ENCODE results near the gene RTEL1.
"Not testable (repeated sequence)": the region's sequence is repeated elsewhere in the genome, so short reads cannot be mapped to it uniquely, and the experiment has no call there.

Gene RTEL1

DNA sequence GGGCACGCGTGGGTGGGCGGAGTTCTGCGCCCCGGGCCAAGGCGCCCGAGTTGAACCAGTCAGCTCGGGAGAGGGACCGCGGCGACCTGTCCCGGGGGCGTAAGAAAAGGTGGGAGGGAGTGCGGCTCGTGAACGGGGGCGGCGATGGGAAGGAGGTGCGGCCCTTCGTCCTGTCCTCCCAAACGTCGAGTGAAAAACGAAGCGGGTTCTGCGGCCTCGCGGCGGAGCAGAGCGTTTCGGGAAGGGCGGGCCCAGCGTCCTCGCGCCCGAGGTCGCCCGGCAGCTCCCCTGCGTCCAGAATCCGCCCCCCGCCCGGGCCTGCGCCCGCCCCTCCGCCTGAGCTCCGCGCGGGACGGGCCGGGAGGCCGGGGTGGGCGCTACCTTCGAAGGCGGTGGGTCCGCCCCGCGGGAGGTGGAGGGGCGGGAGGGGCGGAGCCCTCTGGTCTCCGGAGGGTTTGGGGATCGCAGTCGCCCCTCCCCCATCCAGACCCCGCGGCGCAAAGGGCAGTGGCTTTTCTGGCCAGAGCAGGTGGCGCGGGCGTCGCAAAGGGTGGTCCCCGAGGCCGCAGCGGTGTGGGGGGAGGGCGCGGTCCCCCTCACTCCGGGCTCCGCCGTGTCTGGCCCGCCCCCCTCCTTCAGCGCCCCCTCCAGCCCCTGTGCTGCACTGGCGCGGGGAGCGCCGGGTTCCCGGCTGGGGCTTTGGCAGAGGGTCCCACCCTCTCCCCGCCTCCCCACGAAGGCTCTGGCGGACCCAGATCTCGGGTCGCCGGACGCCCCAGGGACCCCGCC lies 5.7 kb upstream of the RTEL1 start:
- DNase-seq: peak; percentile 76

DNA sequence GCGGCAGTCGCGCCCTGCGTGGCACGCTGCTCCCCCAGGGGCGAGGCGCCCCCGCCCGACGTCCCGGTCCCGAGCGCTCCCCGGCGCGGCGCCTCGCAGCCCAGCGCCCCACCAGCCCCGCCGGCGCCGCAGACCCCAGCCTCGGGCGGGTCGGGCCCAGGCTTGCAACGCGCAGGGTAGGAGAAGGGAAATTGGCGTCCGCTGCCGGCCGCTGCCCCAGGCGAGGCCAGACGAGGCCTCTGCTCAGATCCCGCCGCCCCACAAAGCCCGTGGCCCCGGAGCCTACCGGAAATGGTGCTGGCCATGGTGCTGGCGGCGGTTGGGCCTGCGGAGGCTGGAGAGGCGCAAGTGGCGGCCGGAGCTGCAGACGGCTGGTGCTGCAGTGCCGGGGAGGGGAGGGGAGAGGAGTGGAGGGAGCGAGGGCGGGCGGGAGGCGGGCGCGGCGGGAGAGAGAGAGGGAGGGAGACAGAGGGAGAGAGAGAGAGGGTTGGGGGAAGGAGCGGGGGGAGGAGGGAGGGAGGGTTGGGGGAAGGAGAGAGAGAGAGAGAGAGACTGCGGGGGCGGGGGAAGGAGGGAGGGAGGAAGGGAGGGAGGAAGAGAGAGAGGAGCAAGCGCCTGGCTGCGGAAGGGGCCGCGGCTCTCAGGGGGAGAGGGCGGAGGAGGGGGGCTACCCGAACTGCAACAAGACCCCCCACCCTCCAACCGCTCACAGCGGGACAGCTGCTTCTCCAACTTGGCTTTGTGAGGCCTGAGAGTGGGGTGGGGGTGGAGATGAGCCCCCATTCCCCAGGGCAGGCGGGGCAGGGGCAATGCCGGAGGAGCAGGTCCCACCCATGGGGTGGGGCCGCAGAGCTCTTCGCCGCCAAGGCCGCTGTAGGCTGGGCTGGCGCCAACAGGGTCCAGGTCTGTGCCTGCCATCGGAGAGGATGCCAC lies 4.8 kb upstream of the RTEL1 start, which contains the start of gene STMN3:
STMN3 (minus strand) TSS at position 384 of the 933 bp plus-strand sequence; CDS start at position 305, 79 bp downstream.
- peak; percentile 86 for DNase-seq

DNA sequence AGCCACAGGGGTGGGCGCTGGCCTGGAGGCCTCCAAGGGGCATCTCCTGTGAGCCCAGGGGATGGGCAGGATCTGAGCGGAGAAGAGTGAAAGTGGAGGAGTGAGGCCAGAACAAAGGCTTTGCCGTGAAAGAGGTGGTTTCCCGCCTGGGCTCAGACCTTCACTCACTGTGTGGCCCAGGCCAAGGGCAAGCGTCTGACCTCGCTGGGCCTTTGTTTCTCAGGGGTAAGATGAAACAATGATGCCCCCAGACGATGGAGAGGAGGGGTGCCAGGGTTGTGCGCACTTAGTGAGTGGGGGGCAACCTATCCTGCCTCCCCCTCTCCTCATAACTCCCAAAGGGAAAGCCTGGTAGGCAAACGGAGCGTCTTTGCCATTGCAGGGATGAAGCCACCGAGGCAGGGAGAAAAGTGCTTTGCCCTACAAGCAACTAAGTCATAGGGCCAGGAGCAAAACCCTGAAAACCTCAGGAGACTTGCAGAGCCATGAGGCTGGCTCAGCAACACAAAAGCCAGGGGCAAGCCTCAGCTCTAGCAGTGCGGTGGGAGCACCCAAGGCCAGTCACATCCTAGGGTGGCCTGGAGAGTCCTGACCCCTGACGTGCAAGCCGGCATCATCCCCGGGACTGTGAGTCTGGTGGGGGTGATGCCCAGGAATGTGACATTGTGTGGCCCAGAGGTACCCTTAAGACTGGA lies 4.0 kb upstream of the RTEL1 start:
- no peak for DNase-seq

DNA sequence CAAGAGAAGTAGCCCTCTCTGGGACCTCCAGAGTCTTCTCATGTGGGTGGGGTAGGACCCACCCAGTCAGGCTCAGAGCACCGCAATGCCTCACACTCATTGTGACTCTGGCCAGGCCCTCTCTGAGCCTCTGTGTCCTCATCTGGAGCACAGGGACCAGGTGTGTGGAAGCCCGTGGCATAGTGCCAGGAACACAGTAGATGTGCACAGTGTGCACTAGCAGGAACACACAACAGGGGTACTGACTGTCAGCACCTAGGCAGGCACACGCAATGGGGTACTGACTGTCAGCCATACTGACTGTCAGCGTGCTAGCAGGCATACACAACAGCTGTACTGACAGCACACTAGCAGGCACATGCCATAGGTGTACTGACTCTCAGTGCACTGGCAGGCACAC lies 2.9 kb upstream of the RTEL1 start:
- no peak for DNase-seq

DNA sequence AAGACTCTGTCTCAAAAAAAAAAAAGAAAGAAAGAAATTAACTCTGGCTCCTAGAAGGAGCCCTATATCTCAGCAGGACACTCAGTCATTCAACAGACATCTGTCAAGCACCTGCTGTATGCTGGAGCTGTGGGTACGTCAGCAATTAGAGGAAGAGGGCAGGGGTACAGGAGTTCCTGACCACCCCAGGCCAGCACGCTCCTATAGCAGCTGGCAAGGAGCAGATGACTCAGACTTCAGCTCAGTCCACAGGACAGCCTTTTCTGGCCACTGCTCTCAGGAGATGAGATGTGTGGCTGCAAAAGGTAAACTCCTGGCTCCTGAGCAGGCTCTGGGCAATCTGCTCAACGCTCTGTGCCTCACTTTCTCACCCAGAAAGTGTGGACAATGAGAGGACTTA lies 1.7 kb upstream of the RTEL1 start:
- DNase-seq: no peak

DNA sequence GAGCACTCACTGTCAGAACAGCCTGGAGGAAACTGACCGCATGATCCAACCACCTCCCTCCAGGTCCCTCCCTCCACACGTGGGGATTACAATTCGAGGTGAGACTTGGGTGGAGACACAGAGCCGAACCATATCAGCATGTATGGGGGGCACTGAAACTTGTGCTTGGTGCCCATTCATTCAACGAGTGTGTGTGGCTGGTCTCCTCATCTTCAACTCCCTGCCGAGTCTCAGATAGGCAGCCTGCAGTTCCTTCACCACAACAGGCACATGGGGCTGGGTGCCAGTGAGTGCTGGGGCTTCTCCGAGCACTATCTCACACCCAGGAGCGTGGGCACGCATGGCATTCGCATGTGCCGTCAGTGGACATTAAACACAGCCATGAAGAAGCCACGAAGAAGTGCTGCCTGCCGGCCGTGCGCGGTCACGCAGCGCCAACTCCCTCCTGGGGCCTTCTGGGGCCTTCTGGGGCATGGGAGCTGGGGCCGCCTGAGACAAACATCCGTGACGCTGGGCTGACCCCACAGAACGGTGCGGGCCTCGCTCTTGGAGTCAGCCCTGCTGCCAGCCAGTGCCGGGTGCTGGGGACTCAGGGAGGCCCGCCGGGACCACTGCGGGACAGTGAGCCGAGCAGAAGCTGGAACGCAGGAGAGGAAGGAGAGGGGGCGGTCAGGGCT lies 714 bp upstream of the RTEL1 start:
- no peak for DNase-seq

DNA sequence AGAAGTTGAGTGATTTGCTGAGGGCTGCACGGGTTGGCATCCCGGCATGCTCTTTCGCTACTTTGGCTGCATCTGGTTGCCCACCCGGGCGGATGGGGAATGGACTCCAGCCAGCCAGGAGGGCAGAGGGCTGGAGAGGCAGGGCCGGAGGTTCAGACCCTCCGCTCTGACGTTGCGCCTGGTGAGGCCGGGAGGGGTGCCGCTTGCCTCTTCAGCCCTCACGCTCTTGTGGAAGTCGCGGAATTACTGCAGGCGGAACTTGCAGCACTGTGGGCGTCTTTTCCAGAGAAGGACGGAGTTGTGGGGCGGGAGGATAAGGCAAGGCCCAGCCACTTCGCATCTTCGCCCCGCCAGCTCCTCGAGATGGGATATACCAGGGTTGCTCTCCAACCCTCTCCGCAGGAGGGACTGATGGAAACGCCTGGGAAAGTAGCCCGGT lies 656 bp downstream of the RTEL1 start:
- DNase-seq: no peak

DNA sequence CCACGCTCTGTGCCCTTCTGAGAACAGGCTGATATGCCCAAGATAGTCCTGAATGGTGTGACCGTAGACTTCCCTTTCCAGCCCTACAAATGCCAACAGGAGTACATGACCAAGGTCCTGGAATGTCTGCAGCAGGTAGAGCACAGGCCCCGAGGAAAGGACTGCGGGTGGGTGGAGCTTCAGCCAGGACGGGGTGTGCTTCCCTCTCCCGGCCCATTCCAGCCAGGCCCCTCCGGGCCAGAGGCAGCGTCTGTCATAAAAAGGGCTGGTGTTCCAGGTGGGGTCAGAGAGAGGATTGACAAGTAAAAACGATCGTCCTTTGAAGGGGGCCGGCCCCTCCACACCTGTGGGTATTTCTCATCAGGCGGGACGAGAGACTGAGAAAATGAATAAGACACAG lies 1.3 kb downstream of the RTEL1 start:
- no peak for DNase-seq

GRCh38 chr20:63660174-63660573 lies 2.1 kb downstream of the RTEL1 start:
- DNase-seq: not testable (repeated sequence)

- DNase-seq: no peak
These were observed 2.5 kb downstream of the RTEL1 start for GRCh38 chr20:63660622-63661021.

DNA sequence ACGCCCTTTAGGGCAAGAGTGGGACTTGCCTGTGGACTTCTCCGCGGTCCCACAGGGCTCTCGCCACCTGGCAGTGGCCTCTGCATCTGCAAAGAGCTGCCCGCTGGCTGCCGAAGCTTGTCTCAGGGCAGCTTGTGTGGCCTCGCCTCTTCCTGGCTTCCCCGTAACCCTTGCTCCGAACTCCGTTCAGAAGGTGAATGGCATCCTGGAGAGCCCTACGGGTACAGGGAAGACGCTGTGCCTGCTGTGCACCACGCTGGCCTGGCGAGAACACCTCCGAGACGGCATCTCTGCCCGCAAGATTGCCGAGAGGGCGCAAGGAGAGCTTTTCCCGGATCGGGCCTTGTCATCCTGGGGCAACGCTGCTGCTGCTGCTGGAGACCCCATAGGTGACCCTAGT lies 3.0 kb downstream of the RTEL1 start:
- DNase-seq: no peak

GRCh38 chr20:63661959-63662812 lies 4.1 kb downstream of the RTEL1 start:
- DNase-seq: no peak

DNA sequence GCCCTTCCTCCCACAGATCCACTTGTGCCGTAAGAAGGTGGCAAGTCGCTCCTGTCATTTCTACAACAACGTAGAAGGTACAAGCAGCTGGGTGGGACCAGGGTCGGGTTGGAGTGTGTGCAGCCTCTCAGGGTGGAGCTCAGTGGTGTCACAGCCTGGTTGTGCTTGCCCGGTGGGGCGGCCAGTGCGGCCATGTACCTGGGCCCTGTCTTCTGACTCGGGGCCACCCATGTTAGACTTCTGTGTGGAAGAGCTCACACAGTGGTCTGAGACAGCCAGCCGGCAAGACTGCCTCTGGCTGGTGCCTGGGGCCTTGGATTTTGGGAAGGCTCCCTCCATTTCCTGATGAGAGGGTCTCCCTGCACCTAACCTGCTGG lies 4.7 kb downstream of the RTEL1 start:
- DNase-seq: no peak

DNA sequence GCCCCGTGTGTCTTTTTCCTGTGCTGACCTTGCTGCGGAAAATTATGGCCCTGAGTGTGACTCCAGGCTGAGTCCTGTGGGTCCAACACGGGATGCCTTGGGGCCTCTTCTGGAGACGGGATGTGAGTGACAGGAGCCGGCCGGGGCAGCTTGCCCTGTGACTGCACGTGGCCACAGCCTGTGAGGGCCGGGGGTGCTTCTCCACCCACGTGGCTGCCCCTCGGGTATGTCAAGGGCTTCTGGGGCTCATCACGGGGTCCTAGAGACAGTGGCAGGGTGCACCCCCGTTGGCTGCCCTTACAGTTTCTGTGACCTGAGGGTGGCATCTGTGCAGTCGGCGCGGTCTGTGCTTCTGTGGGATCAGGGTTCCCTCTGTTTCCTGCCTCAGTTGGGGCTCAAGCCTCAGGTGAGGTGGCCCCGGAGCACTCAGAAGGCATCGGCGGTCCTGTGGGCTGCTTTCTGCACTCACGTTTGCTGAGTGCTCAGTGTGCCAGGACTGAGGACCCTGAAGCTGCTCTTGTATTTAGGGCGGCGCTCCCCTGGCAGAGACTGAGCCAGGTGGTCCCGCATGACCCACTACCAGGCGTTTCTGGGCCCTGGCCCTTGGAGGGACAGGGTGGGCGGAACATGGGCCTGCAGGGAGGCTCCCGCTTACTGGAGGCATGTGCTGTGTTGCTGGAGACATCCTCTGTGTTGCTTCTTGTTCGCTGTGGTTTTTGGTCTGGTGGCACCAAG lies 5.4 kb downstream of the RTEL1 start:
- DNase-seq: no peak

DNA sequence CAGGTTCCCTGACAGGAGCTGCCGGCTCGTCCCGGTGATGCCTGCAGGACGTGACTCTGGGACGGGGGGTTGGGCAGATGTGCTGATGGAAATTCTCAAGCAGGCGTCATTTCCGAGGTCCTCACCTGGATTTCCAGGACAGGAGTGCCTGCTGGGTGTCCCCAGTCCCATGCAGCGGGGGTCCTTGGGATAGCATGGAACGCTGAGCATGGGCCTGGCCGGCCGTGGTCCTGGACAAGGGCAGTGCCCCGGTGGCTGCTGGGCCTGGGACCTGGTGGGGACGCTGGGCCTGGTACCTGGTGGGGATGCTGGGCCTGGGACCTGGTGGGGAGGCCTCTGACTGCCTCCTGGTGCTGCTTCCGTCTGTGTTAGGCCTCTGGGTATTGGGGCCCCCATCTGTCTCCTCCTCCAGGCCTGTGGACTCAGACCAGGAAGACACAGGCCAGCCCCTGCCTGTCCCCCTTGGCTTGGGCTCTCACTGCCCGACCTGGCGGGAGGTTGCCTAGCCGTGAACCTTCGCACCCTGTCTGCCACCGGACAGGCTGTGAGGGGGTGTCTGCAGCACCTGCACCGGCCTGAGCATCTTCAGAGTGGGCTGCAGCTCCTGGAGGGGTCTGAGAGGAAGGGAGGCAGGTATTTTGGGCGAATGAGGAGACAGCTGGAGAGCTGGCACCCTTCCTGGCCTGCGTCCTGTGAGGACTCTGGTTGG lies 6.2 kb downstream of the RTEL1 start:
- no peak for DNase-seq

DNA sequence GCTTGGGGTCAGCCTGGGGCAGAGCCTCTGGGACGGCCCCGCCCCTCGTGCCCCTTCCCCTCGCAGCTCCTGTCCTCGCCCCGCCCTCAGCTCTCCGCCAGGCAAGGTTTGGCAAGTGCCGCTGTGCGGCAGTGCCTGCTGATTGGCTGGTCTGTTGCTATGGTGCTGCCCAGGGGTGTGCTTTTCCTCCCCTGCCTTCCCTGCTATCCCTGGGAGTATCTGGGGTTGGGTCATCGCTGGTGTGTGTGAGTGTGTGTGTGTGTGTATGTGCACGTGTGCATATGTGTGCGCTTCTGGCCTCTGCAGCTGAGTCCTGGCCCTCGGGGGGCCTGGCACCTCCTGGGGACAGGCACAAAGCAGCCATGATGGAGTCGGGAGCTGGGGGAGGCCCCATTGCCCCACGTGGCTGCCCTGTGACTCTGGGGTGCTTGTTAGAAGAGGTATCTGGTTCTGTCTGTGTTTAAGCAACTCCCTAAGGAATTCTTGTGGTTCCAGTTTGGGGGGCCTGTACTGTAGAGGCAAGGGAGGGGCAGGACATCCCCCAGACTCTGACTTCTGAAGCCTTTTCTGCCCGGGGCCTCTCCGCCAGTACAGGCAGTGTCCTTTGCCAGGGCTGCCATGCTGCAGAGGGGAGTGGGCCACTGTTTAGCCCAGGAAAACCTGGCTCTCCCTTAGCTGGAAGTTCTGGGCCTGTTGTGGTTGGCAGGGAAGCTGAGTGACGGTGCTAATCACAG lies 6.9 kb downstream of the RTEL1 start:
- DNase-seq: no peak

- no peak for DNase-seq
These were observed 7.6 kb downstream of the RTEL1 start for GRCh38 chr20:63665708-63666107.

DNA sequence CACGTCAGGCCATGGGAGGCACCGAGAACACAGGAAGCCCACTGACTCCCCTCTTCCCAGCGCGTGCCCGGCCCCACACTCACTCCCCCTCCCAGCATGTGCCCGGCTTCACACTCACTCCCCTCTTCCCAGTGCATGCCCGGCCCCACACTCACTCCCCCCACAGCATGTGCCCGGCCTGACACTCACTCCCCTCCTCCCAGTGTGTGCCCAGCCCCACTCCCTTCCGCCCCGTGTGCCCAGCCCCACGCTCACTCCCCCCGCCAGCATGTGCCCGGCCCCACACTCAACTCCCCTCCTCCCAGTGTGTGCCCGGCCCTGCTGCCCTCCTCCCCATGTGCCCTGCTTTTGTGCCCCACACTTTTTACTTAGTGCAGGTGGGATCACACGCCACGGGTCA lies 9.7 kb downstream of the RTEL1 start:
- DNase-seq: no peak

- no peak for DNase-seq
These were observed 10.2 kb downstream of the RTEL1 start for GRCh38 chr20:63668351-63668750.

DNA sequence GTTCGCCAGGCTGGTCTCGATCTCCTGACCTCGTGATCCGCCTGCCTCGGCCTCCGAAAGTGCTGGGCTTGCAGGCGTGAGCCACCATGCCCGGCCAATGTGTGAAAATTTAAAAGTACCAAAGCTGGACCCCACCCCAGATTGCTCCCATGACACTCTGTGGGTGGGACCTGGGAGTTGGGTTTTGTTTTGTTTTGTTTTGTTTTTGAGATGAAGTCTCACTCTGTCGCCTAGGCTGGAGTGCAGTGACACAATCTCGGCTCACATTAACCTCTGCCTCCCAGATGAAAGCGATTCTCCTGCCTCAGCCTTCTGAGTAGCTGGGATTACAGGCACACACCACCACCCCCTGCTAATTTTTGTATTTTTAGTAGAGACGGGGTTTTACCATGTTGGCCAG lies 13.6 kb downstream of the RTEL1 start:
- DNase-seq: not testable (repeated sequence)
